ENCODE results near the gene FAM114A1.
A peak's percentile ranks its signal among the peaks of the same experiment; 100 is the strongest.
"Not testable (repeated sequence)": the region's sequence is repeated elsewhere in the genome, so short reads cannot be mapped to it uniquely, and the experiment has no call there.

FAM114A1 gene

GRCh38 chr4:38941906-38942305 is 74.3 kb downstream of the FAM114A1 start:
- not testable (repeated sequence) for DNase-seq

GRCh38 chr4:38943343-38943742 is 75.7 kb downstream of the FAM114A1 start:
- DNase-seq = no peak

DNA sequence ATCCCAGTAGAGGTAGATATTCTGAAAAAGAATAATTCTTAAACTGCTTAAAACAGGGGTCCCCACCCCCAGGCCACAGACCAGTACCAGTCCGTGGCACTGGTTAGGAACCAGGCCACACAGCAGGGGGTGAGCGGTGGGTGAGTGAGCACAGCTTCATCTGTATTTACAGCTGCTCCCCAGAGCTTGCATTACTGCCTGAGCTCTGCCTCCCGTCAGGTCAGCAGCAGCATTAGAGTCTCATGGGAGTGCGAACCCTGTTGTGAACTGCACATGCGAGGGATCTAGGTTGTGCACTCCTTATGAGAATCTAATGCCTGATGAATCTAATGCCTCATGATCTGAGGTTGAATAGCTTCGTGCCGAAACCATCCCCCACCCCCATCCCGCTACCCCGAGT is 76.8 kb downstream of the FAM114A1 start:
- no peak for DNase-seq

DNA sequence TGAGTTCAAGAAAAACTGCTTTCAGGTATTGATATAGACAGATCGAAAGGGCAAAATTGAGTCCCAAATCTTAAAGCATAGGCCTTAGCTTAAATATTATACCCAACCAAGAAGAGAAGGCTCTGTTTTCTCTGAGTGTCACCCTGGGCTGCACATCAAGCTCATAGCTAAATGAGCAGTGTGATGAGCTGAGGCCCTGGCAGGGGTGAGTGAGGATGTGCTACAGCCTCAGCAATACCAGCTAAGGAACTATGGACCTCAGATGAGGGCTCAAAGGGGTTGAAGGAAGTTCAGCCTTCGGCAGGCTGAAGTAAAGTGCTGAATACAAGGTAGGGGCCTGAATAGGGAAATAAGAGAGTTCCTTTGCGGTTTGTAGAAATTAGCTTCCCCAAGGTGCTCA is 79.3 kb downstream of the FAM114A1 start:
- no peak for DNase-seq

GRCh38 chr4:38948551-38948950 is 80.9 kb downstream of the FAM114A1 start:
- DNase-seq = no peak

- DNase-seq = peak; percentile 40
These were observed 81.9 kb downstream of the FAM114A1 start for GRCh38 chr4:38949411-38950051.

DNA sequence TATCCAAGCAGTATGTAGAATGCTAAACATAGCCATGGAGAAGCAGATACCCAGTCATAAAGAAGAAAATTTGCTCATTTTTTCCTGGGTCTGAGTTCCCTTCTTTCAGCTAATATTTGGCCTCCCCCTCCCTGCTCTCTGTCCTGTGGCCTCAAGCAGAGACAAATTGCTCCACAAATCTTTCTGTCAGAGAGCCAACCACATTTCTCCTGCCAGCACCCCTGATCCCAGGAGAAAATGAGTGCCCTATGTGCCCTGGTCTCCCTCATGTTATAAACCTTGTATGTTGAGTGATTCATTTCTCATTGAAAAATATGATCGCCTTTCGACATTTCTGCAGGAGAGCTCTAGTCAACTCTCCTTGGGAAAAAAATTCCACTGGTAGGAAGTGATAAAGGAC is 82.6 kb downstream of the FAM114A1 start:
- no peak for DNase-seq

DNA sequence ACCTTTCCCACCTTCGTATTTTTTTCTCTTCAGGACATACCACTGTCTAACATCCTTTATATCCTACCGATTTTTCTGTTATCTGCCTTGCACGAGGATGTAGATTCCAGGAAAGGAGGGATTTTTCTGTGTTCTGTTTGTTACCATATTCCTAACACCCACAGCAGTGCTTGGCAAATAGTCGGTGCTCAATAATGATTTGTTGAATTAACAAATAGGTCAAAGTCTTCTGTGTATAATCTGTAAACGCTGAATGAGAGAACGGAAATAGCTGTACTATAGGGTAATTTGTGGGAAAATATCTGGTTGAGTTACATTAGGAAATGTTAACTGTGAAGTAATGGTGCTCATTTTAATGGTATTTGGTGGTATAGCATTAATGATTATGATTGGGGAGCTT is 83.1 kb downstream of the FAM114A1 start:
- DNase-seq = no peak

DNA sequence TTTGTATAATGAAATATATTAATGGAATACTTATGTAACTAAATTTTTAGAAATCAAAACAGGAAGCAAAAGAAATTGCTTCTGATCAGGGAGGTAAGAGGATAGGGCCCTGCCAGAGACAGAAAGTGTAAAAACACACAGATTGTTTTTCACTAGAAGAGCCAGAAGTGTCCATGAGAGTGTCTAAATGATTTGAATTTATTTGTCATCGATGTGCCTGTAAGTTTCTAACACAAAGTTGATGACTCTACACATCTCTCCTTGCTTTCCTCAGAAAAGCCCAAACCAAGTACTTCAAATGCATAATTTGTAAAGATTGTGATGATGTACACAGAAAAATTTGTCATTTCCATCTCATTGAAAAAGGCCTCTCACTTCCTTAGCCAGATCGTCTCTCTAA is 84.0 kb downstream of the FAM114A1 start:
- no peak for DNase-seq

GRCh38 chr4:38952017-38952416 is 84.4 kb downstream of the FAM114A1 start:
- no peak for DNase-seq

DNA sequence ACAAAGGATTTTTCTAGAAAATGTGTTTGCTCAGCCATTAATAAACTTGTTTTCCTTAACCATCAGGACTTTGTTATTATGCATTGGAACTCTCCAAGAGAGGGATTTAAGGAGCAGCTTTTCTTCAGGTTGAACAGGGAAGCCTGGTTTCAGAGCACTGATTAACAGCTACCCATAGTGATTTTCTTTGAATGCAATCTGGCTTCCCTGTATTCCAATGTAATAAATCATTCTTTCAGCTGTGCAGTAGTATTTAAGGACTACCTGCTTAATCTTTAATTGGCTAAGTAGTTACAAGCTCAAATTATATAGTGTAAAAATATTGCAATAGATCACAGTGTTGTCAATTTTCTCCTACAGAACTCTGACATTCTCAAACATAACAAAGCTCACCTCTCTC is 87.1 kb downstream of the FAM114A1 start:
- DNase-seq = no peak

DNA sequence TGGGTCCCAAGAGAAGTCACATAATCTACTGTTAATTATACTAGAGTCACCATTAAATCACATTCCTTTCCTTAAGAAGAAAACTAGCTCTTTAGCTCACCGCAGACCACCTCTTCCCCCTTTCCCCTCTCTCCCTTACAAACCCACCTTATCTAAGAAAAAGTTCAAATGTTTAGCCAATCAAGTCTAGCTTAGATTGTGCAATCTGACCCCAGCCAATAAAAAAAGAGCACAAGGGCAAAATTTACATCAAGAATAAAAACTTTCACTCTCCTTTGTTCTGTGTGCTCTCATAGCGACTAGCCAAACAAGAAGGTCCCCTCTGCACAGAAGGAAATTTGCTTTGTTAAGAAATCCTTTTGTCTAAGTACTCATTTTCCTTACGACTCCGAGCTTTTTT is 88.4 kb downstream of the FAM114A1 start:
- DNase-seq = no peak

GRCh38 chr4:38957261-38957815 is 89.7 kb downstream of the FAM114A1 start:
- DNase-seq = no peak

GRCh38 chr4:38957893-38958292 is 90.3 kb downstream of the FAM114A1 start:
- DNase-seq = no peak

- DNase-seq = no peak
These were observed 91.0 kb downstream of the FAM114A1 start for GRCh38 chr4:38958453-38959190.

DNA sequence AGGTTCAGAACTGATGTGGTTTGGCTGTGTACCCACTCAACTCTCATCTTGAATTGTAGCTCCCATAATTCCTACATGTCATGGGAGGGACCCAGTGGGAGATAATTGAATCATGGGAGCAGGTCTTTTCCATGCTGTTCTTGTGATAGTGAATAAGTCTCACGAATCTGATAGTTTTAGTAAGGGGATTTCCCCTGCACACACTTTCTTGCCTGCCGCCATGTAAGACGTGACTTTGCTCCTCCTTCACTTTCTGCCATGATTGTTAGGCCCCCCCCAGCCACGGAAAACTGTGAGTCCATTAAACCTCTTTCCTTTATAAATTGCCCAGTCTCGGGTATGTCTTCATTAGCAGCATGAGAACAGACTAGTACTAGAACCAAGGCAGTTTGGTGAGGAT is 91.6 kb downstream of the FAM114A1 start:
- not testable (repeated sequence) for DNase-seq

GRCh38 chr4:38964942-38965775 is 97.6 kb downstream of the FAM114A1 start:
- no peak for DNase-seq

GRCh38 chr4:38965866-38966265 is 98.3 kb downstream of the FAM114A1 start:
- no peak for DNase-seq

DNA sequence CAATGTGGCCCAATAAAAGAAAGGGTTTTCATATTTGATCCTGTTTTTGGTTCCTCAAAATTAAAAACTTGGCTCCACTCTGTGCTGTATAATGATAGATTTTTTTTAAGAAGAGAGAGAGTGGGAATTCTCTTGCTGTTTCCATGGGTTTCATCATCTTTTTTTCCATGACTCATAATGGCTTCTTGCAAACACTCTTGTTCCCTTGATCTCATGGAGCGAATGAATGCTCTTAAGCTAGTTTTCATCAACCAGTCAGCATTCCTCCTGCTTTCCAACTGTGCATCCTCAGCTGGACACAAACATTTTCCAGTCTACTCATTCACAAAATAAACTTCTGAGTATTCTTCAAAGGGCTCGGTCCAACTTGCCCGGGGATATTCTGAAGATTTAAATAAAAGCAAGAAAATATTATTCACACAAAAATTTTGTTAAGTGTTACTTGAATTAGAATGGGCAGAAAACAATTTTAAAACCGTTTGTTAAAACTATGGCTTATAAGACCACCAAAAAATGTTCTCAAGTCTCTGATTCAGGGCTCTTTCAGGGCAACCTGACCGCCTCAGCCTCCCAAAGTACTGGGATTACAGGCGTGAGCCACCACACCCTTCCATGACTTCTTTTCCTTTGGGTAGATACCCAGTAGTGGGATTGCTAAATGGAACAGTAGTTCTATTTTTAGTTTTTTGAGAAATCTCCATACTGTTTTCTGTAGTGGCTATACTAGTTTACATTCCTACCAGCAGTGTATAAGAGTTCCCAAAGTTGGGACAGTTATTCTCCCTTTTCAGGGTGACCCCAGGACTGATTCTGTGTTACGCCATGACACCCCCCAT is 99.9 kb downstream of the FAM114A1 start:
- DNase-seq = no peak

DNA sequence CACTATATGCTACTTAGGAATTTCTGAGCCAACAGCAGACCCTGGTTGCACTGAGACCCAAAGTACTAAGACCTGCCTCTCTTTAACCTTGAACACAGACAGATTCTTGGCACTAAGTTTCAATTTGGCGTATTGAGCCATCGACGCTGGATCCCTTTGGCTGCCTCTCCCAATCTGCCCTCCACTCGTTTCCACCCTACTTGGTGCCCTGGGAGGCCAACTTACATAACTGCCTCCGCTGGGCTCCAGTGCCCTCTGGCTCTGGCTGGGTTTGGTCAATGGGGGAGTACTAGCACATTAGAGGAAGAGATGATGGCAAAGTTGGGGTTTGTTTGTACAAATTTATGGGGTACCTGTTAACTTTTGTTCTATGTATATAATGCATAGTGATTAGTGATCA is 101.1 kb downstream of the FAM114A1 start:
- DNase-seq = no peak

DNA sequence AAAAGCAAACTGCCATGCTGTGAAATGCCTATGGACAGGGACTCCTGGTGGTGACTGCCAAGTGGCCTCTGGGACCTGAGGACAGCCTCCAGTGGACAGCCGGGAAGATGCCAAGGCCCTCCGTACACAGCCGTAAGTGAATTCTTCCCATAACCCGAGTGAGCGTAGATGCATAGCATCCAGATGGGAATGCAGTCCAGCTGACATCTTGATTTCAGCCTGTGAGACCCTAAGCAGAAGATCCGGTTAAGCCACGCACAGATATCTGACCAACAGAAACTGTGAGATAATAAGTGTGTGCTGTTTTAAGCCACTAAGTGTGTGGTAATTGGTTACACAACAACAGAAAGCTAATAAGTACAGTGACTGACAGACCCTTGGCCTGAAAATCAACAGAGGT is 108.7 kb downstream of the FAM114A1 start:
- DNase-seq = no peak

DNA sequence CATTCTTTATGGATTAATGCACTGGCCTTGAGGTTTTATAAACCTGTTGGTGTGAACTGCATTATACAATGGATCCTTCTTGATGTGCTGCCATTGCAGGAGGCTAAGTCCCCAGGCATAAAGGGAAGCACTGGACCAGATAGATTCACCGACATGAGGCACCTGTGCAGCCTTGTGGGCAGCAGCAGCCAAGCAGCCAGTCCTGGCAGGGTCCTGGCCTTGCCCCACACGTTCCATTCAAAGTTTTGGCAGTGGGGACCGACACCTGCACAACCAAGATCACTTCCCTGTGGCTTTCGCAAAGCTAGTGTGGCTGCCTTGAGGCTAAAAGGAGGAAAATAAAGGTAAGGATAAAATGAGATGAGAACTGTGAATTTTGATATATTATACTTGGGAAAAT is 111.5 kb downstream of the FAM114A1 start:
- no peak for DNase-seq

Measured in CD4-positive, alpha-beta T cell treated with Interleukin-15 for 1 hour (primary cell).